ENCODE data around the gene AKT1.
"Not testable (repeated sequence)": the region's sequence is repeated elsewhere in the genome, so short reads cannot be mapped to it uniquely, and the experiment has no call there.

The AKT1 gene

GRCh38 chr14:104794993-104795780, at the start of gene AKT1:
TSS of gene AKT1 (minus strand) at chr14:104795748. CDS start at chr14:104792643, 3,105 bp downstream.
- DNase-seq = no peak

DNA sequence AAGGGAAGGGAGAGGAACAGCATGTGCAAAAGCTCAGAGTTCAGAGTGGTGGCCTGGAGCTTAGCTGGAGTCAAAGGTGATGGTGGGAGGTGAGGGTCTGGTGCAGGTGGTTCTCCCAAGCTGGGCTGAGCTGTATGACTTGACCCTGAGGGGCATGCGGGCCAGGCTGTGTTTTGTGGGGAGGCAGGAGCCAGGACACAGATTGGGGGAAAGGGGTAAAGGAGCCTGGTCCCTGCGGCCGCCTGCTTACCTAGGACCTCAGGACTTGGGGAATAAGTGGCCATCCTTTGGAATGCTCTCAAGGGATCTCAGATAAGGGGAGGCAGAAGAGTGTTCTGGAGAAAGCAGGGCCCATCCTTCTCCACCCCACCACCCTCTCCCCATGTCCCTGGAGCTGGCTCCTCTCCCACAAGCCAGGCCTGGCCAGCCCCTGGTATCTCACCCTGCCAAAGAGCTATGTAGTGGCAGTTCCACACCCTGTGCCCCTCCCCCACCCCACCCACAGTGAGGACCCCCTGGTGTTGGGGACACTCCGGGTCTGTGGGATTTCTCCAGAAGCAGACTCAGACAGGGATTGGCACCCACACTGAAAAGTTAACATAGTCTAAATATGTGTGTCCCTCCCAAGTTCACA, 49.6 kb upstream of the AKT1 start:
- DNase-seq = no peak

DNA sequence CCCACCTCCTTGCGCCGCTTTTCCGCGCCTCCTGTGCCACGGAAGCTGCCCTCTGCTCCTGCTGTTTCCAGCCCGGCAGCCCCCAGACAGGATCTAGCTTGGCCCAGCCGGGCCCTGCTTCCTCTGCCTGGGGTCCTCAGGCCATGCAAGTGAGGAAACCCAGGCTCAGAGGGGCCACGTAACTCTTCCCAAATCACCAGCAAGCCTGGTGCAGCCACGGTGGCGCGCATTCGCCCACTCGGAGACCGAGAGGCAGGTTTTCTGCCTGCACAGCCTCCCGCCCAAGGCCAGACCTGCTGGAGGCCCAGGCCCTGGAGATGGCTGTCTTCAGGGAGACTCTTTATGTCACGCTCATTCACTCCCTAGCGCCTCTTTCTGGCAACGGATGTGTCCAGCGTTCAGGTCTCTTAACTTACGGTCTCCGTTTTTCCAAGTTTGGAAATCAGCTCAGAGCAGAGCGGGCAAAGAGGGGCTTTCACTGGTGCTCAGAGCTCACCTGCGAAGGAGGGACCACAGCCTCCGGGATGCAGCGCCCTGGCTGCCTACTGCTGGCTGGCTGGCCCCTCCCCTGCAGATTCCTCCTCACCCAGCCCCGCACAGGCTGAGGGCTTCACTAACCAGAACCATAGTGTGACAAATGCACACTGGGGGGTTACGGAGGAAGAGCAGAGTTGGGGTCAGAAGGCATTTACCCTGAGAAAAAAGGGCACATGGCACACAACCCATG, 48.9 kb upstream of the AKT1 start:
- no peak for DNase-seq

- DNase-seq = no peak
These were observed 48.1 kb upstream of the AKT1 start for GRCh38 chr14:104843442-104844305.

DNA sequence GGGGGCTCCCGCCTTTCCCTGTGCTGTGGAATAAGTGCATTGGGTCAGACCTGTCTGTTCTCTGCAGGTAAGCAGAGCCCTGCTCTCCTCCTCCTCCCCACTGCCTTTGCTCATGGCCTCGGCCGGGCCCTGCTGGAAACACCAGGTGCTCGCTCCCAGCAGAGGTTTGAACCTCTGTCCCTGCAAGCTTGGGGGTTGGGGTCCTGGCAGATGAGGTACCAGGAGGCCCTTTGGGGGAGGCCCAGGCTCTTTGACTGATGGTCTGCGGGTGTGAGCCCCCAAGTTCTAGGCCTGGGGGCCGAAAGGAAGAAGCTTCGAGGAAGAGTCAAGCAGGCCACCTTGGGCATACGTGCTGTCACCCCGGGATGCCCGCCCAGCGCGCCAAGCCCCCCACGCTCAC, 47.5 kb upstream of the AKT1 start:
- no peak for DNase-seq

GRCh38 chr14:104841730-104842129, 46.2 kb upstream of the AKT1 start:
- no peak for DNase-seq

GRCh38 chr14:104836171-104836935, 40.8 kb upstream of the AKT1 start:
- not testable (repeated sequence) for DNase-seq

- DNase-seq = no peak
These were observed 35.2 kb upstream of the AKT1 start for GRCh38 chr14:104830781-104831180.

- peak; percentile 2 for DNase-seq
These were observed 31.9 kb upstream of the AKT1 start for GRCh38 chr14:104827177-104828055.

- DNase-seq = no peak
These were observed 31.3 kb upstream of the AKT1 start for GRCh38 chr14:104826861-104827176.

DNA sequence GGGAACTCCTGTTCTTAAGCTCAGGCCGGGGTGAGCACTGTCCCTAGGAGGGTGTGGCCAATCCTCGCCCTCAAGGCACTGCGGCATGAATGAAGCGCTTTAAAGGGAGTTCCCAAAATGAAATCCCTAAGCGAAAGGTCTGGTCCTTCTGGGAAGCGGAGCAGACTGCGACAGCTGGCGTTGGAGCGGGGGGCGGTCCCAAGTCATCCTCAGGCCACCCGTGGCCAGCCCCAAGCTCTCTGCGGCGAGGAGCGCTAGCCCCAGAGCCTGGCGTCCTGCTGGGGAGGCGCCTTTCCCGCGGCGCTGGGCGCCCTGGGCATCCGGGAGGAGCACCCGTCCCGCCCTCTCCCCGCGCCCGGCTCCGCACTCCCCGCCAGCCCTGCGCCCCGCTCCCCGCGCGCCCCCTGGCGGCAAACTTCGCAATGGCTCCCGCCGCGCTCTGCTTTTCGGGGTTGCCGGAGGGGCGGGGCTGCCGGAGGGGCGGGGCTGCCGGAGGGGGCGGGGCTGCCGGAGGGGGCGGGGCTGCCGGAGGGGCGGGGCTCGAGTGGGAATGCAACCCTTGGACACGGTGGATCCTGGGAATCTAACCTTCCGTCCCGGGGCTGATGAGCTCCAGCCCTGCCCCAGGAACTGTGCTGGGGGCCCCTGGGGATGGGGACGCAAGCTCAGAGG, 30.8 kb upstream of the AKT1 start:
- DNase-seq = peak; percentile 76

DNA sequence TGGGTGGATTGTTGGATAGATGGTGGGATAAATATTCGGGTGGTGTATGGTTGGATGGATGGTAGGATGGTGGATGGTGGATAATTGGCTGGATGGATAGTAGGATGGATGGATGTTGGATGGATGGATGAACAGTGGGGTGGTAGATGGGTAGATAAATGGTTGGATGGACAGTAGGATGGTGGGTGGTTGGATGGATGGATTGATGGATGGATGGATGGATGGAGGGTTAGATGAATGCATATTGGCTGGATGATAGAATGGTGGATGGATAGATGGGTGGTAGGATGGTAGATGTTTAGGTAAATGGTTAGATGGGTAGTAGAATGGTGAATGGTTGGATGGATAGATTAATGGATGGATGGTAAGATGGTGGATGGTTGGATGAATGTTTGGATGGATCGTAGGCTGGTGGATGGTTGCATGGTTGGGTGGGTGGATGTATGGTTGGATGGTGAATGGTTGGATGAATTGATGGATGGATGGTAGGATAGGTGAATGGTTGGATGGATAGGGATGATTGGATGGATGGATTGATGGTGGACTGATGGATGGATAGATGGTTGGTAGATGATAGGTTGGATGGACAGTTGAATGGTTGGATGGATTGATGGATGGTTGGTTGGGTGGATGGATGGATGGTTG, 28.9 kb upstream of the AKT1 start:
- no peak for DNase-seq

- DNase-seq = no peak
These were observed 27.5 kb upstream of the AKT1 start for GRCh38 chr14:104822821-104823615.

DNA sequence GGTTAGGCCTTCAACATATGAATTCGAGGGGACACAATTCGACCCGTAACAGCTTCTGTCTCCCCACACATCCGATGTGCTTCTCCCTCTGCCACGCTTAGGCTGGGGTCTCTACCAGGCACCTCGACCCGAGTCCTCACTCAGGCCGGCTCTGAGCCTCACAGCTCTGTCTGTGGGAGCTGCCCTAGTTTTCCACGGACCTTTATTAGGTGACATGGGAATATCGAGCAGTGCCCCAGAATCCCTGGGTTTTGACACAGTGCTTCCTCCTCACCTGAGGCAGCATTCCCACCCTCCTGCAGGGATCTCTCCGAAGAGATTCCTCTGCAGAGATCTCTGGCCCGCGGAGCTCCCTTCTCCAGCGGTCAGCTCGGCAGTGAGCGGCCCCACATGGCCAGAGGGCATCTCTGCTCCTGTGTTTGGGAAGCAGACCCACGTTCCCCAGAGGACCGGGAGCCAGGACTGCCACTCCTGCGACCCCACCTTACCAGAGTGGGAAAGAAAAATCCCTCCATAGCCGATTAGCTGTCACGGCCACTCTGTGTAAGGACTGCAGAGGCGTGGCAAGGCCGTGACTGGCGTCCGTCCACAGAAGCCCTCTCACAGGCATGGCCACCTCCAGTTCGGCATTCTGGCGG, 26.5 kb upstream of the AKT1 start:
- no peak for DNase-seq

DNA sequence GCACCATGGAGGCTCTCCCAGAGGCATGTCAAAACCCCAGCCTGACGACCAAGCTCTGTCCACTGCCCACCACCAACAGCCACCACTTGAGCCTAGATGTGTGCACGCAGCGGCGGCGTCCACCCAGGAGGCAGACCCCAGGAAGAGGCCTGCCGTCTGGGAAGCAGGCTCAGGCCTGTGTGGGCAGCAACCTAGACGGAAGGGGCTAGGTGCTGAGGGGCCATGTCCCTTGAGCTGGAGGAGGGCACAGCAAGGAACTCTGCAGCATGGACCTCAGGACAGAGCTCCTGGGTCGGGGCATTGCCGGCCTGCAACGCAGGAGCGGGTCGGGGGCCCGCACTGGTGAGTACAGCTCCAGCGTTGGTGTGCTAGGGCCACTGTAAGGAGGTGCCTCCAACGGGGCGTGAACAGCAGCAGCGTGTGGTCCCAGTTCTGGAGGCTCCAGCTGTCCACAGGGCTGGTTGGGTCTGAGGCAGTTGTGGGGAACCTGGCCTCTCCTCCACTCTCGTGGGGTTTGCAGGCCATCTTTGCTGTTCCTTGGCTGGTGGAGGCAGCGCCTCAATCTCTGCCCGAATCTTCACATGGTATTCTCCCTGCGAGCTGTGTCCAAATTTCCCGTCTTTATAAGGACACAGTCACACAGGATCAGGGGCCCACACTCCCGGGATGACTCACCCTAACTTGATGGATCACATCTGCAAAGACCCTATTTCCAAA, 25.8 kb upstream of the AKT1 start:
- DNase-seq = no peak

DNA sequence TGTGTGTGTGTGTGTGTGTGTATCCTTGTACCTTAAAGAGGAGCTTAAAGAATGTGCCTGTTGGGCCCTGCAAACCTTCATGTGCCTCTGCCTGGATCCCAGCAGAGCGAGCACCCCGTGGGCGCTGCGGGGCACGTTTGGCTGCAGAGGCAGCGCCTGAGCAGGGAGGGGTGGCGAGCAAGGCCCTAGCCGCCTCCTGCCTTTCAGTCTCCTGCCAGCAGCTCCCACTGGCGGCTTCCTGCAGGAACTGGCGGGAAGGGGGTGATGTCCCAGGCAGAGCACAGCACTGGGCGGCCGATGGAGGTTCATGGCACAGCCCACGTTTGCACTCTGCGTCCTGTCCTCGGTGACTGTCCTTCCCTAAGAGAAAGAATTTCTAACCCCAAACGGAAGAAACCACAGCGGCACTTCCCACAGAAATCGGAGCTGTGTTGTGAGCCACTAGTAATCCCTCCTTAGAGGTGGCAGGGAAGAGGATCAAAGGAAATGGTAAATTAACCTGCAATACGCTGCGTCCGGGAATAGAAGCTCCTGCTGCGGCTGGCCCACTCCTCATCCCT, 25.2 kb upstream of the AKT1 start:
- no peak for DNase-seq

- no peak for DNase-seq
These were observed 23.8 kb upstream of the AKT1 start for GRCh38 chr14:104819361-104819781.

DNA sequence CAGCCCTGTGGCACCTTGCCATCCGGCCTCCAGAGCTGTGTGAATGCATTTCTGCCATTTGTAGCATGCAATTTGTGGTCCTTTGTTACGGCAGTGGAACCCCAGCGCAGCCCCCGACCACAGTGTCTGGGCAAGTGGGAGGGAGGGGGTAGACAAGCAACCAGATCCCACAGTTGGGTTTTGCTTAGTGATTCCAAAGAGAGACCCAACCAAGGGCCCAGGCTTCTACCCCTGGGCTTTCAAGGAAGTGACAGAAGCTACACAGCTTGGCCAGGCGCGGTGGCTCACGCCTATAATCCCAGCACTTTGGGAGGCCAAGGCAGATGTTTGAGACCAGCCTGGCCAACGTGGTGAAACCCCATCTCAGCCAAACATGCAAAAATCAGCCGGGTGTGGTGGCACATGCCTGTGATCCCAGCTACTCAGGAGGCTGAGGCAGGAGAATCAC, 23.2 kb upstream of the AKT1 start:
- no peak for DNase-seq

Measured in NCI-H774 (cell line).